Measurements from ENCODE around the gene ASB1. TPM values are rescaled to one million over a fixed set of nuclear protein-coding genes. Genes with fewer than 3 reads are reported as not detected.

Gene ASB1
- total and polyA plus RNA-seq, 9 of the 15 experiments (the other 6 are each of a cell fraction or from before 2014, with no cell fraction given) = 6.3 to 37.7 (median 23.9) TPM

DNA sequence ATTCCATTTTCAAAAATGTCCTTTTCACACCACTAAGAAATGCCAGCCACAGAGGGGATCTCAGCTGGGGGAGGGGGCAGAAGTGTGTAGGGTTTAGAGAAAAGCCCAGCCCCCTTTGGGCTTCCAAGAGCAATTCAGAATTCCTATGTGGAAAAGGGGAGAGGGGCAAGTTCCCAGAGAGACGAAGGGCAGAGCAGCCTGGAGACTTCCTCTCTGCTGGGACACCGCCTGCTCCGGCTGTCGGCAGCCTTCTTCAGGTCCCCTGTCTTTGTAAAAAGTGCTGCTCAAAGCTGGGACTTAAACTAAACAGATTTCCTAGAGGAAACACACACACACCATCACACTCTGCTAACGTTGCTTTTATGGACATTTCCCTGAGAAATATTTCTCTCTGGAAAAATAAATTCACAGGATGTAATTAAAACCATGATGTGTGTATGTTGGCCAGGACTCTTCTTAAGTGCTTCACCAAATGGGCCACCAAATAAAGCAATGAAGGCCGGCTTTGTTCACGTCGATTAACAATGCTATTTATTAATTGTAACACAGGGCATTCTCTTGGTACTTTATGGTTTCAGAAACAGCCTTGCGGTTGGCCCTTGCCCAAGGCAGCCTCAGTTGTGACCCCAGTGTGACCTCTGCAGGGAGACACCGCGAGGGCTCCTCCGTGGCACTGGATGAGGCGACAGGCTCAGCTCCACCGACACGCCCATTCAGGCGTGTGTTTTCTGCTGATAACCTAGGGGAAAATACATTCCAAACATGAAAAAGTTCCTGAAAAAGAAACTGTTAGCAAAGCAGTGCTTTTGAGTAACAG is 5.6 kb upstream of the ASB1 start (continued):
- TF ChIP-seq, protein P1, sequence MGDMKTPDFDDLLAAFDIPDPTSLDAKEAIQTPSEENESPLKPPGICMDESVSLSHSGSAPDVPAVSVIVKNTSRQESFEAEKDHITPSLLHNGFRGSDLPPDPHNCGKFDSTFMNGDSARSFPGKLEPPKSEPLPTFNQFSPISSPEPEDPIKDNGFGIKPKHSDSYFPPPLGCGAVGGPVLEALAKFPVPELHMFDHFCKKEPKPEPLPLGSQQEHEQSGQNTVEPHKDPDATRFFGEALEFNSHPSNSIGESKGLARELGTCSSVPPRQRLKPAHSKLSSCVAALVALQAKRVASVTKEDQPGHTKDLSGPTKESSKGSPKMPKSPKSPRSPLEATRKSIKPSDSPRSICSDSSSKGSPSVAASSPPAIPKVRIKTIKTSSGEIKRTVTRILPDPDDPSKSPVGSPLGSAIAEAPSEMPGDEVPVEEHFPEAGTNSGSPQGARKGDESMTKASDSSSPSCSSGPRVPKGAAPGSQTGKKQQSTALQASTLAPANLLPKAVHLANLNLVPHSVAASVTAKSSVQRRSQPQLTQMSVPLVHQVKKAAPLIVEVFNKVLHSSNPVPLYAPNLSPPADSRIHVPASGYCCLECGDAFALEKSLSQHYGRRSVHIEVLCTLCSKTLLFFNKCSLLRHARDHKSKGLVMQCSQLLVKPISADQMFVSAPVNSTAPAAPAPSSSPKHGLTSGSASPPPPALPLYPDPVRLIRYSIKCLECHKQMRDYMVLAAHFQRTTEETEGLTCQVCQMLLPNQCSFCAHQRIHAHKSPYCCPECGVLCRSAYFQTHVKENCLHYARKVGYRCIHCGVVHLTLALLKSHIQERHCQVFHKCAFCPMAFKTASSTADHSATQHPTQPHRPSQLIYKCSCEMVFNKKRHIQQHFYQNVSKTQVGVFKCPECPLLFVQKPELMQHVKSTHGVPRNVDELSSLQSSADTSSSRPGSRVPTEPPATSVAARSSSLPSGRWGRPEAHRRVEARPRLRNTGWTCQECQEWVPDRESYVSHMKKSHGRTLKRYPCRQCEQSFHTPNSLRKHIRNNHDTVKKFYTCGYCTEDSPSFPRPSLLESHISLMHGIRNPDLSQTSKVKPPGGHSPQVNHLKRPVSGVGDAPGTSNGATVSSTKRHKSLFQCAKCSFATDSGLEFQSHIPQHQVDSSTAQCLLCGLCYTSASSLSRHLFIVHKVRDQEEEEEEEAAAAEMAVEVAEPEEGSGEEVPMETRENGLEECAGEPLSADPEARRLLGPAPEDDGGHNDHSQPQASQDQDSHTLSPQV (IDR thresholded peaks at IDR 0.05) = peak; percentile 70
- TF ChIP-seq ASH1L (IDR thresholded peaks at IDR 0.05; ENCODE audit: borderline replicate concordance, low read depth, partially characterized antibody) (no peak), PCBP1 (IDR thresholded peaks at IDR 0.05; ENCODE audit: low read depth, low read length, poor library complexity, severe bottlenecking) (no peak), YBX1 (IDR thresholded peaks at IDR 0.05) (no peak), GATAD2B (IDR thresholded peaks at IDR 0.05; ENCODE audit: borderline replicate concordance) (no peak), MEF2D (tag; conservative IDR thresholded peaks at IDR 0.05; ENCODE audit: low read depth) (no peak), ILK (tag; IDR thresholded peaks at IDR 0.05; ENCODE audit: borderline replicate concordance, low read depth) (no peak)
- TF ChIP-seq, protein P2, sequence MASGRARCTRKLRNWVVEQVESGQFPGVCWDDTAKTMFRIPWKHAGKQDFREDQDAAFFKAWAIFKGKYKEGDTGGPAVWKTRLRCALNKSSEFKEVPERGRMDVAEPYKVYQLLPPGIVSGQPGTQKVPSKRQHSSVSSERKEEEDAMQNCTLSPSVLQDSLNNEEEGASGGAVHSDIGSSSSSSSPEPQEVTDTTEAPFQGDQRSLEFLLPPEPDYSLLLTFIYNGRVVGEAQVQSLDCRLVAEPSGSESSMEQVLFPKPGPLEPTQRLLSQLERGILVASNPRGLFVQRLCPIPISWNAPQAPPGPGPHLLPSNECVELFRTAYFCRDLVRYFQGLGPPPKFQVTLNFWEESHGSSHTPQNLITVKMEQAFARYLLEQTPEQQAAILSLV (tag; IDR thresholded peaks at IDR 0.05) = no peak
- TF ChIP-seq, protein P3, sequence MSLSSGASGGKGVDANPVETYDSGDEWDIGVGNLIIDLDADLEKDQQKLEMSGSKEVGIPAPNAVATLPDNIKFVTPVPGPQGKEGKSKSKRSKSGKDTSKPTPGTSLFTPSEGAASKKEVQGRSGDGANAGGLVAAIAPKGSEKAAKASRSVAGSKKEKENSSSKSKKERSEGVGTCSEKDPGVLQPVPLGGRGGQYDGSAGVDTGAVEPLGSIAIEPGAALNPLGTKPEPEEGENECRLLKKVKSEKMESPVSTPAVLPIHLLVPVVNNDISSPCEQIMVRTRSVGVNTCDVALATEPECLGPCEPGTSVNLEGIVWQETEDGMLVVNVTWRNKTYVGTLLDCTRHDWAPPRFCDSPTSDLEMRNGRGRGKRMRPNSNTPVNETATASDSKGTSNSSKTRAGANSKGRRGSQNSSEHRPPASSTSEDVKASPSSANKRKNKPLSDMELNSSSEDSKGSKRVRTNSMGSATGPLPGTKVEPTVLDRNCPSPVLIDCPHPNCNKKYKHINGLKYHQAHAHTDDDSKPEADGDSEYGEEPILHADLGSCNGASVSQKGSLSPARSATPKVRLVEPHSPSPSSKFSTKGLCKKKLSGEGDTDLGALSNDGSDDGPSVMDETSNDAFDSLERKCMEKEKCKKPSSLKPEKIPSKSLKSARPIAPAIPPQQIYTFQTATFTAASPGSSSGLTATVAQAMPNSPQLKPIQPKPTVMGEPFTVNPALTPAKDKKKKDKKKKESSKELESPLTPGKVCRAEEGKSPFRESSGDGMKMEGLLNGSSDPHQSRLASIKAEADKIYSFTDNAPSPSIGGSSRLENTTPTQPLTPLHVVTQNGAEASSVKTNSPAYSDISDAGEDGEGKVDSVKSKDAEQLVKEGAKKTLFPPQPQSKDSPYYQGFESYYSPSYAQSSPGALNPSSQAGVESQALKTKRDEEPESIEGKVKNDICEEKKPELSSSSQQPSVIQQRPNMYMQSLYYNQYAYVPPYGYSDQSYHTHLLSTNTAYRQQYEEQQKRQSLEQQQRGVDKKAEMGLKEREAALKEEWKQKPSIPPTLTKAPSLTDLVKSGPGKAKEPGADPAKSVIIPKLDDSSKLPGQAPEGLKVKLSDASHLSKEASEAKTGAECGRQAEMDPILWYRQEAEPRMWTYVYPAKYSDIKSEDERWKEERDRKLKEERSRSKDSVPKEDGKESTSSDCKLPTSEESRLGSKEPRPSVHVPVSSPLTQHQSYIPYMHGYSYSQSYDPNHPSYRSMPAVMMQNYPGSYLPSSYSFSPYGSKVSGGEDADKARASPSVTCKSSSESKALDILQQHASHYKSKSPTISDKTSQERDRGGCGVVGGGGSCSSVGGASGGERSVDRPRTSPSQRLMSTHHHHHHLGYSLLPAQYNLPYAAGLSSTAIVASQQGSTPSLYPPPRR (CRISPR knock-in tag; IDR thresholded peaks at IDR 0.05; ENCODE audit: borderline replicate concordance) = no peak
- TF ChIP-seq, protein P4, sequence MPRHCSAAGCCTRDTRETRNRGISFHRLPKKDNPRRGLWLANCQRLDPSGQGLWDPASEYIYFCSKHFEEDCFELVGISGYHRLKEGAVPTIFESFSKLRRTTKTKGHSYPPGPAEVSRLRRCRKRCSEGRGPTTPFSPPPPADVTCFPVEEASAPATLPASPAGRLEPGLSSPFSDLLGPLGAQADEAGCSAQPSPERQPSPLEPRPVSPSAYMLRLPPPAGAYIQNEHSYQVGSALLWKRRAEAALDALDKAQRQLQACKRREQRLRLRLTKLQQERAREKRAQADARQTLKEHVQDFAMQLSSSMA (CRISPR knock-in tag; IDR thresholded peaks at IDR 0.05) = no peak
